GM12891 (cell line): ENCODE measurements around the gene LONP2.

Experiments
- PAX5 ChIP-seq: IDR thresholded peaks from 2 replicates; pipeline ENCODE4 v1.6.1; 2011; ENCODE audit warnings: low read length, moderate library complexity, mild to moderate bottlenecking; ENCODE audit not compliant: insufficient read depth, severe bottlenecking
- POLR2A ChIP-seq: IDR thresholded peaks from 2 replicates; pipeline ENCODE4 v1.6.1; 2011; ENCODE audit warnings: low read depth, low read length, control low read depth
- TAF1 ChIP-seq: IDR thresholded peaks from 2 replicates; pipeline ENCODE4 v1.6.1; 2011; ENCODE audit warnings: low read depth, low read length, control low read depth

GRCh38 chr16:48244080-48244862, at the start of gene LONP2:
- TF ChIP-seq POLR2A (peak; percentile 62; the same call in 1 of the 2 replicates), PAX5 (peak; percentile 80), TAF1 (0 out of 2 replicates have a peak, but pooled peaks have one; percentile 11)
